GM18858 (cell line): ENCODE data around the gene CPA2.
"Not testable (repeated sequence)": the region's sequence is repeated elsewhere in the genome, so short reads cannot be mapped to it uniquely, and the experiment has no call there.

Source experiments
- ATAC-seq: cut with Tn5 transposase; IDR thresholded peaks from one replicate; pipeline ENCODE4 v1.9.1; 2021; ENCODE audit not compliant: unreplicated experiment

CPA2 gene

GRCh38 chr7:130304878-130305277, 38.2 kb downstream of the CPA2 start:
- no peak for ATAC-seq

DNA sequence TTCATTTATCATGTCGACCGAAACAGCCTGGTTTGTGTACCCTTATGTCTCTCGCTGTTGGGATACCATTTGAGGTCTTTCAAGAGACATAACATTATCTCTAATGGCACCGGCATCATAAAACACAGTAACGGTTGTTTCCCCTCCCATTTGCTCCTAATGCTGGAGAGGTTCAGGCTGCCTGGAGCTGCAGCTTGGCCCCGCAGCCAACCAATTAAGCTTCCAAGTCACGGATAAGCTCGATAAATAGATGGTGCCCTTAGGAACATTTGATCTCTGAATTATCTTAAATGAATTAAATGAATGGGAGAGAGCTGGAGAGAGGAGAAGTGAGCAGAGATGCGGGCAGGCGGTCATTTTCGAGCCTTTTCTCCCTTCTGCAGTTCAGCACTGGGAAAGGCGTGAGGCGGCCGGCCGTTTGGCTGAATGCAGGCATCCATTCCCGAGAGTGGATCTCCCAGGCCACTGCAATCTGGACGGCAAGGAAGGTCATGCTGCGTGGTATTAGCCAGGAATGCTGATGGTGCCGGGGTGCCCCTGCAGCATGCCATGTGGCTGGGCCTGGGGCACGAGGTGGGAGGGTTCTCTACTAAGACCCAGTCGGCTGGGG, 38.9 kb downstream of the CPA2 start:
- no peak for ATAC-seq

- no peak for ATAC-seq
Observed at GRCh38 chr7:130309986-130310385, 43.3 kb downstream of the CPA2 start.

- no peak for ATAC-seq
Observed at GRCh38 chr7:130314305-130314704, 47.6 kb downstream of the CPA2 start.

- no peak for ATAC-seq
Observed at GRCh38 chr7:130319541-130319940, 52.9 kb downstream of the CPA2 start.

DNA sequence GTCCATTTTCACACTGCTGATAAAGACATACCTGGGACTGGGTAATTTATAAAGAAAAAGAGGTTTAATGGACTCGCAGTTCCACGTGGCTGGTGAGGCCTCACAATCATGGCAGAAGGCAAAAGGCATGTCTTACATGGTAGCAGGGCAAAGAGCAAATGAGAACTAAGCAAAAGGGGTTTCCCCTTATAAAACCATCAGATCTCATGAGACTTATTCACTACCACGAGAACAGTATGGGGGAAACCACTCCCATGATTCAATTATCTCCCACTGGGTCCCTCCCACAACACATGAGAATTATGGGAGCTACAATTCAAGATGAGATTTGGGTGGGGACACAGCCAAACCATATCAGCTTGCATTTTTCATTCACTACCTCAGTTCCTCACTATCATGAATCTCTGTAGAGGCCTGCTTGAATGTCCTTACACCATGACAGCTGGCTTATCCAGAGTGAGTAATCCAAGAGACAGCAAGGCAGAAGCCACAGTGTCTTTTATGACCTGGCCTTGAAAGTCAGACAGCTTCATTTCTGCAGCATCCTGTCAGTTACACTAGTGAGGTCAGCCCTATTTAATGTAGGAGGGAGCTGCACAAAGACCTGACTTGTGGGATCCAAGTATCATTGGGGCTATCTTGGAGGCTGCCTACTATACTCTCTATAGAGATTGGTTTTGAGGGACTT, 55.0 kb downstream of the CPA2 start:
- not testable (repeated sequence) for ATAC-seq

DNA sequence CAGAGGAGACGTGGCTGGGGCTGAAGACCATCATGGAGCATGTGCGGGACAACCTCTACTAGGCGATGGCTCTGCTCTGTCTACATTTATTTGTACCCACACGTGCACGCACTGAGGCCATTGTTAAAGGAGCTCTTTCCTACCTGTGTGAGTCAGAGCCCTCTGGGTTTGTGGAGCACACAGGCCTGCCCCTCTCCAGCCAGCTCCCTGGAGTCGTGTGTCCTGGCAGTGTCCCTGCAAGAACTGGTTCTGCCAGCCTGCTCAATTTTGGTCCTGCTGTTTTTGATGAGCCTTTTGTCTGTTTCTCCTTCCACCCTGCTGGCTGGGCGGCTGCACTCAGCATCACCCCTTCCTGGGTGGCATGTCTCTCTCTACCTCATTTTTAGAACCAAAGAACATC, 56.0 kb downstream of the CPA2 start:
- ATAC-seq: no peak

- no peak for ATAC-seq
Observed at GRCh38 chr7:130324306-130324943, 57.8 kb downstream of the CPA2 start.

GRCh38 chr7:130329681-130330080, 63.0 kb downstream of the CPA2 start:
- ATAC-seq: no peak

DNA sequence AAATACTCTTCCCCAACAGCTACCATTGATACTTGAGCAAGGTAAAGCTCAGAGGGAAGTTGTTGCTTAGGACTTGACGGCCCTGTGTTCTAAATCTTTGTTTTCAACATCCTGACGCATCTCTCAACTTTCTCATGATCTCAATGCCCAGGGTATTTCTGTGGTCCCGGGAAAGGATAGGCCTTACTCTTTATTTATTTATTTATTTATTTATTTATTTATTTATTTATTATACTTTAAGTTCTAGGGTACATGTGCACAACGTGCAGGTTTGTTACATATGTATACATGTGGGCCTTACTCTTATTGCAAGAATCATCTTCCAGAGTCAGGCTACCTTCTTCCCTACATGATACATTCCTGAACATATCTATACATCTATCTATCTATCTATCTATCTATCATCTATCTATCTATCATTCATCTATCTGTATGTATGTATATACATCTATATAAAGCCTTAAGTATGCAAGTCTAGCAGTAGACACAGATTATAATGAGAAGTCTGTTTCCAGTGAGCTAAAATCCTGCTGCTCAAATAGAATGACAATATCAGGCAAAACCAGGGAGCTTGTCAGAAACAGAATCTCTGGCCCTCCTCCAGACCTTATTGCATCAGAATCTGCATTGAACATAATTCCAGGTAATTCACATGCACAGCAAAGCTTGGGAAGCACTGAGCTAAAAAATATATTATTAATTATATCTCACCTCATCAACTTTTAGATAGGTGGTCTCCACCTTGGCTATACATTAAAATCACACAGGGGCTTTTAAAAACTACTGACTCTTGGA, 65.8 kb downstream of the CPA2 start:
- ATAC-seq: no peak

GRCh38 chr7:130333832-130334231, 67.2 kb downstream of the CPA2 start:
- ATAC-seq: no peak

DNA sequence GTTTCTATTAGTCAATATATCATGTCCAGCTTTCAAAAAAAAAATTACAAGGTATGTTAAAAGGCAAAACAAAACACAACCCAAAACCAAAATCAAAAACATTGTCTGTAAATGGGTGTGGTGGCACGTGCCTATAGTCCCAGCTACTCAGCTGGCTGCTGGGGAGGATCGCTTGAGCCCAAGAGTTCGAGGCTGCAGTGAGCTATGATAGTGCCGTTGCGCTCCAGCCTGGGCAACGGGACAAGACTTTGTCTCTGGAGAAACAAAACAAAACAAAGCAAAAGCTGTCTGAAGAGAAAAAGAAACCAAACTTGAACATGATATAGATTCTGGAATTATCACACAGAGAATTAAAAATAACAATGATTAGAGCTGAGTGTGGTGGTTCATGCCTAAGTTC, 67.6 kb downstream of the CPA2 start:
- ATAC-seq: no peak

DNA sequence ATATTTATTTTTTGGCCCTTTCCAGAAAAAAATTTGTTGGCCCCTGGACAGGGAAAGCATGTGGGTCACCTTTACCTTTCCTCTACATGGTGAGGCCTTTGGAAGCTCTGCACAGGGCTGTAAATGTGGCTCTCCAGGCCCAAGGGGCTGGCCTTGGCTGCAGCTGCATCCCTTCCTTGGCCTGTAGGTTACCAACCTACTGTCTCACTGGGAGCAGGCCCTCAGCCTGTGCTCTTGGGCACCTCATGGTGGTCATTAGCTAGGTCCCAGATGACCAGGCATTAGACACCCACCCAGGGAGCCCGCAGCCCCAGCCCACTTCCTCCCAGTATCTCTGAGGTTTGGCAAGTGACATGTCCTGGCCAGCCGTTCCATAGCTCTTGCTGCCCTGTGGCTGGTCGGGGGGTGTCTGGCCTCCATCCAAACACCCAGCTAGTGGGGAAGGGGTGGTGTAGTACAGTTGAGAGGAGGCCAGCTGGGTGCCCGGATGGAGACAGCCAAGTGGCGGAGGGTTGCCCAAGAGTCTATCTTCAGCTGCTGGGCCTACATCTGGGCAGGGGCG, 70.8 kb downstream of the CPA2 start:
- no peak for ATAC-seq

DNA sequence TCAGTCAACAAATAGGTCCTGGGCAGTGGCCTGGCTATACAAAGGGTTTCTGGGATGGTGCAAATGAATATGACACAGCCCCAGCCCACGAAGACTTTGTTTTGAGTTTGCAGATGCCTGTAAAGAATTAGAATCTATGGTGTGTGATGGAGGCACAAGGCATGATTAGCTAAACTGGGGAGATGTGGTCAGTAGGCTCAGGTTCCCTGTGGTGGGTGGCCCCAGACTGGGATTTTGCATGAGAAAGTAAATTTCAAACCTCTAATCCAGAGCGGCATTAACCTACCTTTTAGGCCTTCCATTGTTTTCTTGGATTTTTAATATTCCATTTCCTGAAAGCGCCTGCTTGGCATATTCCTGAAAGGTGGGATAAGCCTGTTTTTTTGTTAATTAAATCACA, 71.6 kb downstream of the CPA2 start:
- no peak for ATAC-seq
